ENCODE data around the gene MRPL38. TPM values are rescaled to one million over a fixed set of nuclear protein-coding genes. Genes with fewer than 3 reads are reported as not detected.

Gene MRPL38
- total RNA-seq = 10 to 100 TPM; 40.3 to 85.6 TPM

DNA sequence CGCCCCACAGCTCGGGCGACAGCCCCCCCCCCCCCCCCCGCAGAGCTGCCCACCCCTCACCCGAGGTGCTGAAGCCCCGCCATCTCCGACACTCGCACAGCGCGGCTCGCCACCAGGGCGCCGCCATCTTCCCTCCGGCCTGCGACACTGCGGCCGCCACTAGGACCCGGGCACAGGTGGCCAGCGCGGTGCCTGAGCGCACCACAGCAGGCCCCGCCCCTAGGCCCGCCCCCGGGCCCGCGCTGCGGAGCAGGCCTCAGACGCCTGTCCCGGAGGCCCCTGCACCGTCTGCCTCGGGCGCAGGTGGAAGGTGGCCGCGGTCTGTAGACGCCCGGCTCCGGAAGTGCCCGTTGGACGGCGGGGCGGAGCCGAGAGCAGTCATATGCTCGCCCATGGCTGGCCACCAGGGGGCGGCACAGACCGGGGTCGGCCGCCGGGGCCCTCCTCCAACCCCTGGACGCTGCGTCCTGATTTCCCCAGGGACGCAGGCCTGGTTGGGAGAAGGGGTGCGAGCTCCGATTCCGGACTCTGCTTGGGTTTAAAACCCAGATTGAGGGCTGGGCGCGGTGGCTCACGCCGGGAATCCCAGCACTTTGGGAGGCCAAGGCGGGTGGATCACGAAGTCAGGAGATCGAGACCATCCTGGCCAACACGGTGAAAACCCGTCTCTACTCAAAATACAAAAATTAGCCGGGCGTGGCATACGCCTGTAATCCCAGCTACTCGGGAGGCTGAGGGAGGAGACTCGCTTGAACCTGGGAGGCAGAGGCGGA is at the start of gene MRPL38:
Gene MRPL38, minus strand, starts transcription at position 136 of the 773 bp plus-strand sequence. Its CDS starts 9 bp downstream, at position 127.
- Histone ChIP-seq H3K4me1 (replicated peaks) (peaks cover 10% of the 10 kb centered on the region), H3K36me3 (peaks cover 8 to 9% of the 10 kb centered on the region in 2 donors), H3K4me3 (peak within 1 kb of the TSS; percentile 70 to 80), H3K9me3 (no peaks in the 10 kb centered on the region), H3K27me3 (replicated peaks; ENCODE audit: insufficient read depth) (no peaks in the 10 kb centered on the region), H3K27ac (peak within 1 kb of the TSS; percentile 80 to 93)
- DNase-seq (ENCODE audit: low spot score) = peak; percentile 94
- WGBS = 2% methylated on average over 30 of the region's 69 CpGs
- TF ChIP-seq POLR2A (IDR thresholded peaks at IDR 0.05) (peak; percentile 76), POLR2AphosphoS5 (IDR thresholded peaks at IDR 0.05) (peak; percentile 93)
- TF ChIP-seq, protein P1, sequence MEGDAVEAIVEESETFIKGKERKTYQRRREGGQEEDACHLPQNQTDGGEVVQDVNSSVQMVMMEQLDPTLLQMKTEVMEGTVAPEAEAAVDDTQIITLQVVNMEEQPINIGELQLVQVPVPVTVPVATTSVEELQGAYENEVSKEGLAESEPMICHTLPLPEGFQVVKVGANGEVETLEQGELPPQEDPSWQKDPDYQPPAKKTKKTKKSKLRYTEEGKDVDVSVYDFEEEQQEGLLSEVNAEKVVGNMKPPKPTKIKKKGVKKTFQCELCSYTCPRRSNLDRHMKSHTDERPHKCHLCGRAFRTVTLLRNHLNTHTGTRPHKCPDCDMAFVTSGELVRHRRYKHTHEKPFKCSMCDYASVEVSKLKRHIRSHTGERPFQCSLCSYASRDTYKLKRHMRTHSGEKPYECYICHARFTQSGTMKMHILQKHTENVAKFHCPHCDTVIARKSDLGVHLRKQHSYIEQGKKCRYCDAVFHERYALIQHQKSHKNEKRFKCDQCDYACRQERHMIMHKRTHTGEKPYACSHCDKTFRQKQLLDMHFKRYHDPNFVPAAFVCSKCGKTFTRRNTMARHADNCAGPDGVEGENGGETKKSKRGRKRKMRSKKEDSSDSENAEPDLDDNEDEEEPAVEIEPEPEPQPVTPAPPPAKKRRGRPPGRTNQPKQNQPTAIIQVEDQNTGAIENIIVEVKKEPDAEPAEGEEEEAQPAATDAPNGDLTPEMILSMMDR (IDR thresholded peaks at IDR 0.05) = peak; percentile 91 to 100 (median 100)
- intact Hi-C loops (cut with DNase I) = loop anchor here (2.0 kb wide), 1 partner anchor 100 kb away; no protein-coding TSS in a partner anchor

DNA sequence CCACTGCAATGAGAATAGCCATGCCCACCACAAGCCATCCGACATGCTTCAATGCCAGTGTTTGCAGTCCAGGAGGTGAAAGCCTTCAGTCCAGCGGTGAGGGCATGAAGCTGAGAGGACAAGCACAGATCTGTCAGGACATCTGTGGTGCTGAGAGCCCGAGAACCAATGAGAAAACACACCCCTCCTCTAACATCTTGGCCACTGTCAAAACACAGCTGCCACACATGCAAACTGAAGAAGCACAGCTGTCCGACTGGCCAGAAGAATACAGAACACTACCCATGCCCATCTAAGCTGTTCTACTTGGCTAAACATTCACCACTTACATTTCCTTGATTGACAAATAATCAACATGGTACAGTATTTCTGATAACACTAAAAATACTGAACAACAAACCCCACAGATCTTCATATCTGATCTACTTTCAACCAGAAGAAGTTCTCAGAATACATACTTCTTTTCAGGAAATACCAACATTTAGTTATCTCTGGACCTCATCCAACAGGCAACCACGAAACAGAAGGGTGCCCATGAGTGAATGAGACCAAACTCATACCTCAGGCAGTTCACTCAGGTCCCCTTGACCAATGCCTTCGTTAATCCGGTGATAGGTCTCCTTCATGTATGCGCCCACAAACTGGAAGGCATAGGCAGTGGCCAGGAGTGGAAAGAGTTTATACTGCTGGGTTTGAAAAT is 46.3 kb upstream of the MRPL38 start:
- H3K36me3 ChIP-seq = peaks cover 23 to 27% of the 10 kb centered on the region in 2 donors
- TF ChIP-seq, protein P1 (IDR thresholded peaks at IDR 0.05) = no peak
- no peak for TF ChIP-seq POLR2AphosphoS5 (IDR thresholded peaks at IDR 0.05)
- TF ChIP-seq POLR2A (IDR thresholded peaks at IDR 0.05) = no peak
- no peaks in the 10 kb centered on the region for H3K4me1 ChIP-seq (replicated peaks)
- no peak for DNase-seq (ENCODE audit: low spot score)
- no peak overlapping the region for H3K4me3 ChIP-seq
- H3K27me3 ChIP-seq (replicated peaks; ENCODE audit: insufficient read depth) = no peaks in the 10 kb centered on the region
- WGBS = 79% methylated on average over 8 of the region's 8 CpGs
- no peaks in the 10 kb centered on the region for H3K9me3 ChIP-seq
- H3K27ac ChIP-seq = no peak overlapping the region
- intact Hi-C loops (cut with DNase I) = no loop called here

DNA sequence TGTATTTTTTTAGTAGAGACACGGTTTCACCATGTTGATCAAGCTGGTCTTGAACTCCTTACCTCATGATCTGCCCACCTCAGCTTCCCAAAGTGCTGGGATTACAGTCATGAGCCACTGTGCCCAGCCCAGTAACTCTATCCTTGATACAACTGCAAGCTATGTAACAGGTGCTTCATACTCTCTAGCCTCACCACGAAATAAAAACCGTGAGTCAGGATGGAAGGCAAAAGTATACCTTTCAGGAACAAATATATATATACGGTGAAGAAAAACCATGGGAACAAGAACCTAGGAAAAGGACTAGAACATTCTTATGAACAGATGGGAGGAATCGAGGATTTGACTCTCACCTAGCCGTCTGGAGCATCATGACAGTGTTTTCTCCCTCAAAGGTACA is 45.7 kb upstream of the MRPL38 start:
- Histone ChIP-seq H3K27ac (no peak overlapping the region), H3K27me3 (replicated peaks; ENCODE audit: insufficient read depth) (no peaks in the 10 kb centered on the region), H3K4me3 (no peak overlapping the region), H3K4me1 (replicated peaks) (no peaks in the 10 kb centered on the region), H3K9me3 (no peaks in the 10 kb centered on the region), H3K36me3 (peaks cover 22 to 23% of the 10 kb centered on the region in 2 donors)
- TF ChIP-seq POLR2AphosphoS5 (IDR thresholded peaks at IDR 0.05) (no peak), POLR2A (IDR thresholded peaks at IDR 0.05) (no peak)
- TF ChIP-seq, protein P1 (IDR thresholded peaks at IDR 0.05) = no peak
- no peak for DNase-seq (ENCODE audit: low spot score)
- 93% methylated on average over 6 of the region's 6 CpGs for WGBS
- intact Hi-C loops (cut with DNase I) = no loop called here

DNA sequence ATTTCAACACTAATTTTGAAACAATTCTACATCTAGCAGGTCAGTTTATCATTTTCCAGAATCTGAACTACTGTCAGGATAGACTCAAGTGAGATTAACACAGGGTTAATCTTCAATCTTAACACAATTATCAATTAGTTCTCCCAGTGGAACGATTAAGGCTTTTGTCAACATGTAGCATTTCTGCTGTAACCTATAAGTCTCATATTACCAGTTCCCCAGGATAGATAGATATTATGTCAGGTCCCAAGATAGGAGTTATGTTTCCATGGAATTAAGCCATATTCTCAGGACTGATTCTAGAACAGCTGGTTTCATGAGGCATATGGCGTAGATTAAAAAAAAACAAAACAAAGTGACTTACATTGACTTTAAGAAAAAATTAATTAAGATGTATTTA is 40.5 kb upstream of the MRPL38 start:
- WGBS = 60% methylated on average over 2 of the region's 2 CpGs
- H3K27ac ChIP-seq = no peak overlapping the region
- intact Hi-C loops (cut with DNase I) = no loop called here
- H3K27me3 ChIP-seq (replicated peaks; ENCODE audit: insufficient read depth) = no peaks in the 10 kb centered on the region
- DNase-seq (ENCODE audit: low spot score) = no peak
- no peaks in the 10 kb centered on the region for H3K4me1 ChIP-seq (replicated peaks)
- TF ChIP-seq POLR2AphosphoS5 (IDR thresholded peaks at IDR 0.05) = no peak
- TF ChIP-seq, protein P1 (IDR thresholded peaks at IDR 0.05) = no peak
- TF ChIP-seq POLR2A (IDR thresholded peaks at IDR 0.05) = no peak
- H3K4me3 ChIP-seq = no peak overlapping the region
- H3K9me3 ChIP-seq = no peaks in the 10 kb centered on the region
- peaks cover 7 to 12% of the 10 kb centered on the region in 2 donors for H3K36me3 ChIP-seq
